Adrenal gland (tissue), 12 donors: ENCODE measurements around the gene NLRC4. TPM values are rescaled to one million over a fixed set of nuclear protein-coding genes. Genes with fewer than 3 reads are reported as not detected.

Experiments used
- DNase-seq, 7 donors: peaks; one replicate each; pipeline ENCODE4 v3.0.0-alpha.2; 2019 to 2020
- H3K27ac ChIP-seq, 5 donors: fragments of 200-600 bp; sonication (generic) in 4 of 5; 1 replicate in 3 of 5; 2 replicates in 2 of 5; pipeline versions ENCODE4 v1.5.1 to v1.8.0; 2016 to 2020; ENCODE audit warnings: mild to moderate bottlenecking in 1 of 5
- H3K27me3 ChIP-seq: fragments of 200-600 bp; 2 replicates; pipeline ENCODE4 v1.8.0; 2021
- H3K36me3 ChIP-seq, 2 donors: fragments of 200-600 bp; replicated peaks in 1 of 2; 1 replicate in 1 of 2; 2 replicates in 1 of 2; pipeline versions ENCODE4 v1.5.1 to v1.8.0; 2018 to 2022
- H3K4me1 ChIP-seq, 2 donors: fragments of 200-600 bp; replicated peaks in 1 of 2; 1 replicate in 1 of 2; 2 replicates in 1 of 2; pipeline versions ENCODE4 v1.5.1 to v1.8.0; 2018 to 2021
- H3K4me3 ChIP-seq, 4 donors: fragments of 200-600 bp; sonication (generic) in 3 of 4; one replicate each; pipeline ENCODE4 v1.5.1; 2016 to 2018
- H3K9me3 ChIP-seq, 3 donors: fragments of 200-600 bp; sonication (generic) in 1 of 3; replicated peaks in 1 of 3; 1 replicate in 2 of 3; 2 replicates in 1 of 3; pipeline versions ENCODE4 v1.5.1 to v1.8.0; 2016 to 2021
- POLR2A ChIP-seq, 2 donors: fragments of 450-650 bp; IDR thresholded peaks; one replicate each; pipeline ENCODE4 v1.6.1; 2017; ENCODE audit warnings: antibody characterized with exemption in 2 of 2, mild to moderate bottlenecking in 2 of 2, moderate library complexity in 1 of 2
- WGBS, 4 donors: extraction: QIAGEN DNeasy Blood & Tissue Kit in 2 of 4; methylation state at CpG; one replicate each; pipeline versions ENCODE4 v1.1.5 to v1.1.7; 2013 to 2017; 5-methylcytosine and 5-hydroxymethylcytosine counted together
- intact Hi-C, 2 donors: fragments of 100-400 bp; cut with DNase I; formaldehyde crosslinking; loops; one replicate each; pipeline versions ENCODE4 v1.14.1 to v1.15.0; 2022 to 2023
- polyA plus RNA-seq, 3 donors: library from polyadenylated mRNA; stranded (reverse); fragments of 200-250 nt in 2 of 3; fragments of 350-450 nt in 1 of 3; fragmentation: Illumina TruSeq in 1 of 3; extraction: RNeasy Lipid Tissue Mini Kit (QIAGEN cat#74804) in 1 of 3; gene quantifications; one replicate each; pipeline ENCODE4 v1.2.3, GENCODE V29; 2013 to 2014
- total RNA-seq, 9 donors: library from RNA; depleted of rRNA in 4 of 9; stranded (reverse); fragments of >200 nt in 4 of 9; fragments of 120-200 nt in 1 of 9; fragmentation: NEBNext Ultra II Directional in 1 of 9; extraction: Animal tissue kit (Norgen Biotek cat#: 25700) in 1 of 9; gene quantifications; one replicate each; pipeline versions ENCODE4 v1.1.0 to v1.2.4, GENCODE V29; 2013 to 2023
- TF ChIP-seq, protein P1 (sequence below), 6 experiments: fragments of 450-650 bp in 4 of 6; fragments of 200-600 bp in 2 of 6; sonication (generic) in 1 of 6; IDR thresholded peaks; 1 replicate in 5 of 6; 2 replicates in 1 of 6; pipeline versions ENCODE4 v1.5.1 to v1.8.0; 2016 to 2021; ENCODE audit warnings: antibody characterized with exemption in 6 of 6, mild to moderate bottlenecking in 2 of 6, moderate library complexity in 1 of 6
- donor health status: healthy with polysubstance abuse.
- donor health status: Bipolar disorder and iron deficiency.
- donor health status: DM: yes; HTN: yes; CAD: no.
- donor health status: DM: no; HTN: no; CAD: no.
- donor health status: DM: no; HTN: no; CAD: no.
- donor health status: DM: yes; HTN: yes; CAD: no.

The NLRC4 gene
- total and polyA plus RNA-seq, 12 donors = 0.72 to 6.8 (median 3.3) TPM

DNA sequence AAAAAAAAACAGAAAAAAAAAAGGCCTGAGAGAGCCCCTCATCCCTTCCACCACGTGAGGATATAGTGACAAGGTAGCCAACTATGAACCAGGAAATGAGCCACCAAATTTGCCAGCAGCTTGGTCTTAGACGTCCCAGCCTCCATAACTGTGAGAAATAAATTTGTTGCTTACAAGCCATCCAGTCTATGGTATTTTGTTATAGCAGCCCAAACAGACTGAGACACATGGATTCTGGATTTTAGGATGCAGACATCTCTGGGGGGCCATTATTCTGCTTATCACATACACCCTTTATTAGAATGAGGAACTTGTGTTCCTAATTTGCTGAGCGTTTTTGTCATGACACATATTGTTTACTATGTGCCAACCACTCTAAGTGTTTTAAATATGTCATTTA lies 7.6 kb upstream of the NLRC4 start:
- TF ChIP-seq, protein P1, sequence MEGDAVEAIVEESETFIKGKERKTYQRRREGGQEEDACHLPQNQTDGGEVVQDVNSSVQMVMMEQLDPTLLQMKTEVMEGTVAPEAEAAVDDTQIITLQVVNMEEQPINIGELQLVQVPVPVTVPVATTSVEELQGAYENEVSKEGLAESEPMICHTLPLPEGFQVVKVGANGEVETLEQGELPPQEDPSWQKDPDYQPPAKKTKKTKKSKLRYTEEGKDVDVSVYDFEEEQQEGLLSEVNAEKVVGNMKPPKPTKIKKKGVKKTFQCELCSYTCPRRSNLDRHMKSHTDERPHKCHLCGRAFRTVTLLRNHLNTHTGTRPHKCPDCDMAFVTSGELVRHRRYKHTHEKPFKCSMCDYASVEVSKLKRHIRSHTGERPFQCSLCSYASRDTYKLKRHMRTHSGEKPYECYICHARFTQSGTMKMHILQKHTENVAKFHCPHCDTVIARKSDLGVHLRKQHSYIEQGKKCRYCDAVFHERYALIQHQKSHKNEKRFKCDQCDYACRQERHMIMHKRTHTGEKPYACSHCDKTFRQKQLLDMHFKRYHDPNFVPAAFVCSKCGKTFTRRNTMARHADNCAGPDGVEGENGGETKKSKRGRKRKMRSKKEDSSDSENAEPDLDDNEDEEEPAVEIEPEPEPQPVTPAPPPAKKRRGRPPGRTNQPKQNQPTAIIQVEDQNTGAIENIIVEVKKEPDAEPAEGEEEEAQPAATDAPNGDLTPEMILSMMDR (IDR thresholded peaks at IDR 0.05) = no peak
- no peak for TF ChIP-seq POLR2A (IDR thresholded peaks at IDR 0.05)
- H3K36me3 ChIP-seq = no peaks in the 10 kb centered on the region
- 42 to 57% (median 44%) methylated on average over 3 of the region's 3 CpGs for WGBS, 4 donors
- no peaks in the 10 kb centered on the region for H3K9me3 ChIP-seq
- no peak overlapping the region for H3K4me3 ChIP-seq
- no peak for DNase-seq
- H3K27ac ChIP-seq = no peak overlapping the region
- peaks cover 9% of the 10 kb centered on the region for H3K27me3 ChIP-seq
- intact Hi-C loops = no loop called here
- peaks cover 0 to 4% of the 10 kb centered on the region in 2 donors for H3K4me1 ChIP-seq

DNA sequence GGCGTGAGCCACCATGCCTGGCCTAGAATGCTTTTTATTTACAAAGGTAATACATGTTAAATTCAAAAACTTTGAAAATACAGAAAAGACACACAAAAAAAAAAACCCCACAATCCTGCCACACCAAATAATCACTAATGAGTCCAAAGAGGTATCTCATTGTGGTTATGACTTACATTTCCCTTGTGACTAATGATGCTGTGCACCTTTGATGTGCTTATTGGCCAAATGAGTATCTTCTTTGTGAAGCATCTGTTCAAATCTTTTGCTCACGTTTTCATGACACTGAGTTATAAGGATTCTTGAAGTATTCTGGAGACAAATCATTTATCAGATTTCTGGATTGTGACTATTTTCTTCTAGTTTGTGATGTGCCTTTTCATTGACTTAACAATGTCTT lies 6.4 kb upstream of the NLRC4 start:
- H3K4me3 ChIP-seq = no peak overlapping the region
- intact Hi-C loops = no loop called here
- DNase-seq = no peak
- no peak overlapping the region for H3K27ac ChIP-seq
- no peak for TF ChIP-seq POLR2A (IDR thresholded peaks at IDR 0.05)
- TF ChIP-seq, protein P1 (IDR thresholded peaks at IDR 0.05) = no peak
- WGBS, 4 donors = 44 to 73% (median 52%) methylated on average over 2 of the region's 2 CpGs
- peaks cover 9% of the 10 kb centered on the region for H3K27me3 ChIP-seq
- no peaks in the 10 kb centered on the region for H3K4me1 ChIP-seq
- H3K9me3 ChIP-seq = no peaks in the 10 kb centered on the region
- H3K36me3 ChIP-seq = no peaks in the 10 kb centered on the region

DNA sequence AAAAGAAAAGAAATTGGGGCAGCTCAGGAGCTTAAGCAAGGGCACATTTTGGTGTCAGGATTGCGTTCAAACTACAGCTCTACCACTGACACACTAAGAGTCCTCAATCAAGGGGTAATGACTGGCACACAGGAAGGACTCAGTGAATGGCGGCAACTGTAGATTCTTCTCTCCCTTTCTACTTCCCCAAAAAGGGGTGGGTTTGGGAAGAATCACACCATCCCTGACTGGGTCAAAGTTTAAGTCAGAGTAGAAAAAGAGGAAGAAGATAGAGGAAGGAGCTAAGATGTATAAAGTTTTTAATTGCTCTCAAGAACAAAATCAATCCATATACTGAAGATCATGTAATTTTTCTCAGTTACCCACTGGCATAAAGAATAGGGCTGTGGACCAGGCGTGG lies 2.6 kb downstream of the NLRC4 start:
- no peak overlapping the region for H3K4me3 ChIP-seq
- TF ChIP-seq, protein P1 (IDR thresholded peaks at IDR 0.05) = no peak
- TF ChIP-seq POLR2A (IDR thresholded peaks at IDR 0.05) = no peak
- no peaks in the 10 kb centered on the region for H3K9me3 ChIP-seq
- intact Hi-C loops = no loop called here
- DNase-seq = peak in 1 of 7 donors; percentile 19
- no peaks in the 10 kb centered on the region for H3K27me3 ChIP-seq
- no peaks in the 10 kb centered on the region for H3K36me3 ChIP-seq
- peak overlapping the region in 1 of 5 donors; percentile 68 for H3K27ac ChIP-seq
- H3K4me1 ChIP-seq = no peaks in the 10 kb centered on the region
- WGBS, 4 donors = 76 to 82% (median 79%) methylated on average over 3 of the region's 3 CpGs

DNA sequence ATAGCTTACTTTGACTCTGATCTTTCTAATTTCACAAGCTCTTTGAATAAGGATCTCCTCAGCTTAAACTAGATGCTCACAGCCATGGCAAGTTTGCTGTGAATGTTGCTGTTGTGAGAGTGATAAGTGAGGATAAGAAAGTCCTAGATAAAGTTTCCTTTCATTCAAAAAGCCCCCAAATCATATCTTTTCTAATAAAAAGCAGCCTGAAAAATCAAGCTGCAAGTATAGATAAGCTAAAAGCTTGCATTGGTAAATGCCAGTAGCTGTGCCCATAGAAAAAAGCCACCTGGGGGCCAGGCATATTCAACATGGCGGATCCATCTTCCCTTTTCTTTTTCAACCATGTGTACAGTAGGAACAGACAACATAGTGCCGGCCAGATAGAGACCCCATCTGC lies 4.3 kb downstream of the NLRC4 start:
- no peaks in the 10 kb centered on the region for H3K9me3 ChIP-seq
- no peaks in the 10 kb centered on the region for H3K27me3 ChIP-seq
- no peaks in the 10 kb centered on the region for H3K36me3 ChIP-seq
- DNase-seq = no peak
- intact Hi-C loops = no loop called here
- no peak overlapping the region for H3K27ac ChIP-seq
- H3K4me1 ChIP-seq = no peaks in the 10 kb centered on the region
- no peak overlapping the region for H3K4me3 ChIP-seq
- TF ChIP-seq POLR2A (IDR thresholded peaks at IDR 0.05) = no peak
- TF ChIP-seq, protein P1 (IDR thresholded peaks at IDR 0.05) = no peak
- WGBS, 4 donors = 81 to 100% (median 85%) methylated on average over 2 of the region's 2 CpGs
